ENCODE data around the gene AFF3. TPM values are rescaled to one million over a fixed set of nuclear protein-coding genes. Genes with fewer than 3 reads are reported as not detected.

Gene AFF3
- total RNA-seq, 1 experiment from 2014 or later, result not detected

DNA sequence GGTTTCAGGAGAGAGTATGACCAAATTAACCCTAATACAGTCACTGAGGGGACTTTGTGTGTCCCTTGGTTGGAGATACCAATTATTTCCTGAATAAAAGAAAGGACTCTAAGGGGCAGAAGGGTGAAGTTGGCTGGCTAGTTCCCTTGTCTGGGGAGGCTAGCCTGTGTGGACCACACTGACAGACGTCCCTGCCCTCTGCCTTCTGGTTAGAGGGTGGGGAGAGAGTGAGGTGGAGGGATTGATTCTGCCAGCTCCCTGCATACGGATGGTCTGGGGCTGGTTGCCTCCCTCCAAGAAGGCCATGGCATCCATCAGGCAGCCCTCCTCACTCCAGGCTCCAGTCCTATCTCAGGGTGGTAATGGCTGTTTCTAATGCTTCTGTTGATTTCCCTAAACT is 37.4 kb upstream of the AFF3 start:
- no peaks in the 10 kb centered on the region for H3K4me1 ChIP-seq (replicated peaks; ENCODE audit: insufficient read depth)
- H3K79me2 ChIP-seq (ENCODE audit: low read depth), result no peaks in the 10 kb centered on the region
- intact Hi-C loops (cut with micrococcal nuclease; ENCODE audit: unreplicated experiment), result no loop called here
- H3K9me3 ChIP-seq (ENCODE audit: insufficient read depth, low read depth), result peaks cover 4% of the 10 kb centered on the region; the same call in 1 of the 2 replicates
- no peak overlapping the region for H3K4me2 ChIP-seq
- TF ChIP-seq, protein P1, sequence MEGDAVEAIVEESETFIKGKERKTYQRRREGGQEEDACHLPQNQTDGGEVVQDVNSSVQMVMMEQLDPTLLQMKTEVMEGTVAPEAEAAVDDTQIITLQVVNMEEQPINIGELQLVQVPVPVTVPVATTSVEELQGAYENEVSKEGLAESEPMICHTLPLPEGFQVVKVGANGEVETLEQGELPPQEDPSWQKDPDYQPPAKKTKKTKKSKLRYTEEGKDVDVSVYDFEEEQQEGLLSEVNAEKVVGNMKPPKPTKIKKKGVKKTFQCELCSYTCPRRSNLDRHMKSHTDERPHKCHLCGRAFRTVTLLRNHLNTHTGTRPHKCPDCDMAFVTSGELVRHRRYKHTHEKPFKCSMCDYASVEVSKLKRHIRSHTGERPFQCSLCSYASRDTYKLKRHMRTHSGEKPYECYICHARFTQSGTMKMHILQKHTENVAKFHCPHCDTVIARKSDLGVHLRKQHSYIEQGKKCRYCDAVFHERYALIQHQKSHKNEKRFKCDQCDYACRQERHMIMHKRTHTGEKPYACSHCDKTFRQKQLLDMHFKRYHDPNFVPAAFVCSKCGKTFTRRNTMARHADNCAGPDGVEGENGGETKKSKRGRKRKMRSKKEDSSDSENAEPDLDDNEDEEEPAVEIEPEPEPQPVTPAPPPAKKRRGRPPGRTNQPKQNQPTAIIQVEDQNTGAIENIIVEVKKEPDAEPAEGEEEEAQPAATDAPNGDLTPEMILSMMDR (conservative IDR thresholded peaks at IDR 0.05), result no peak
- BruUV-seq (replicated peaks), result no TSS peak
- peaks cover 68% of the 10 kb centered on the region for H3K27me3 ChIP-seq (ENCODE audit: insufficient read depth, low read depth)
- no peaks in the 10 kb centered on the region for H3K36me3 ChIP-seq (ENCODE audit: low read depth)
- ChIA-PET CTCF (no interaction called here), POLR2A (ENCODE audit: unreplicated experiment) (no interaction called here)
- H3F3A ChIP-seq (ENCODE audit: insufficient read depth, low read depth), result no peaks in the 10 kb centered on the region
- no peaks in the 10 kb centered on the region for H3K9me2 ChIP-seq (ENCODE audit: insufficient read depth)
- peak in 1 of 2 experiments; percentile 30 for DNase-seq
- peaks cover 4% of the 10 kb centered on the region; the same call in 1 of the 2 replicates for H4K20me1 ChIP-seq (ENCODE audit: insufficient read depth)
- no peak overlapping the region for H3K27ac ChIP-seq
- no peak overlapping the region for H3K4me3 ChIP-seq
- H2AFZ ChIP-seq, result no peak overlapping the region

DNA sequence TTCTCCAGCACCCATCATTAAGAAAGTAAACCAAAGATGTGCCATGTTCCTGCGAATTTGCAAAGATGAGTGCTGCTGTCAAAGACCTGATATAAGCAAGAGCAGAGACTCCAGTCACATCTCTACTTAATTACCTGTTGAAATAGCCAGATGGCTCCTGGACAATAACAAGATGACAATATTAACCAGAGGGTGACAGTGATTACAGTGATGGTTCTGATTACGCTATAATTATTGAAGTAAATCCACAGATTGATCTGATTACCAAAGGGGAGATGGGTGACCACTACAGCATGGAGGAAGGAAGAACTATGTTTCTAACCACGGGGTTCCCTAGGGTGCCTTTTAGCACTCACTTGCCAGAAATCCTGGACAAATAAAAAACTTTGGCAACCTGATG is 36.5 kb upstream of the AFF3 start:
- DNase-seq, result peak in 1 of 2 experiments; percentile 6
- BruUV-seq (replicated peaks), result no TSS peak
- intact Hi-C loops (cut with micrococcal nuclease; ENCODE audit: unreplicated experiment), result no loop called here
- no peaks in the 10 kb centered on the region for H3K4me1 ChIP-seq (replicated peaks; ENCODE audit: insufficient read depth)
- no peak overlapping the region for H3K4me3 ChIP-seq
- H3K9me3 ChIP-seq (ENCODE audit: insufficient read depth, low read depth), result peaks cover 4% of the 10 kb centered on the region; the same call in 1 of the 2 replicates
- ChIA-PET POLR2A (ENCODE audit: unreplicated experiment) (no interaction called here), CTCF (interaction anchor here (0.6 to 0.7 kb wide), 2 partner anchors 11 to 400 kb away, joined by 3 to 7 read pairs; no protein-coding TSS in a partner anchor)
- no peak for TF ChIP-seq EZH2 (IDR thresholded peaks at IDR 0.05; ENCODE audit: low read depth)
- TF ChIP-seq, protein P1 (conservative IDR thresholded peaks at IDR 0.05), result no peak
- no peak overlapping the region for H3K4me2 ChIP-seq
- H2AFZ ChIP-seq, result no peak overlapping the region
- no peak overlapping the region for H3K27ac ChIP-seq
- no peaks in the 10 kb centered on the region for H3F3A ChIP-seq (ENCODE audit: insufficient read depth, low read depth)
- peaks cover 4% of the 10 kb centered on the region; the same call in 1 of the 2 replicates for H4K20me1 ChIP-seq (ENCODE audit: insufficient read depth)
- H3K9me2 ChIP-seq (ENCODE audit: insufficient read depth), result no peaks in the 10 kb centered on the region
- no peaks in the 10 kb centered on the region for H3K79me2 ChIP-seq (ENCODE audit: low read depth)
- H3K27me3 ChIP-seq (ENCODE audit: insufficient read depth, low read depth), result peaks cover 65% of the 10 kb centered on the region
- H3K36me3 ChIP-seq (ENCODE audit: low read depth), result no peaks in the 10 kb centered on the region

DNA sequence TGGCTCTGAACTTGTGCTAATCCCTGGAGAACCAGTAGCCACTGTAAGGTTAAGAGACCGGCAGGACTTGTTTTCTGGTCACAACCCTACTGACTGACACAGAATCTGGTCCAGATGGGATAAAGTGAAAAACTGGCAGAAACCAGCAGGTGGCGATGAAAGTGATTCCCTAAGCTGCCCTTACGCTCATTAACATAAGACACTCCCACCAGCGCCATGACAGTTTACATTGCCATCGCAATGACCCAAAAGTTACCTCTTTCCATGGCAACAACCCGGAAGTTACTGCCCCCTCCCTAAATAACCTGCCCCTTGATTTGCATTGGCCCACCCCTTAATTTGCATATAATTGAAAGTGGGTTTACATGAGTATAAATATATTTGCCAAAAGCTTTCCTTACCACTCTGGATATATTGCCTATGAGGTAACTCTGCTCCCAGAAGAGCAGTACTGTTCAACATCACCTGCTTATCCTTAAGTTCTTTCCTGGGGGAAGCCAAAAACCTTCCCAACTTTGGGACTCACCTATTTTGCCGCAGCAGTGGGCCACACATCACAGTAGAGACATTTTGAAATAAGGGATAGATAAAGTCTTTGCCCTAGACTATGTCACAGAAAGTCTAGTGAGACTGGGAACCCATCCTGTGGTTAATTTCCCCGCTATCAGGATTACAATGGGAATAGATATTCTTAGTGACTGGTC is 35.8 kb upstream of the AFF3 start:
- intact Hi-C loops (cut with micrococcal nuclease; ENCODE audit: unreplicated experiment), result no loop called here
- no peaks in the 10 kb centered on the region for H3K36me3 ChIP-seq (ENCODE audit: low read depth)
- no peaks in the 10 kb centered on the region for H3F3A ChIP-seq (ENCODE audit: insufficient read depth, low read depth)
- ChIA-PET POLR2A (ENCODE audit: unreplicated experiment) (interaction anchor here (0.6 kb wide), 1 partner anchor 441 kb away, joined by 8 read pairs; no protein-coding TSS in a partner anchor), CTCF (interaction anchor here (0.7 kb wide), 1 partner anchor 12 kb away, joined by 3 read pairs; no protein-coding TSS in a partner anchor)
- H3K79me2 ChIP-seq (ENCODE audit: low read depth), result no peaks in the 10 kb centered on the region
- no peaks in the 10 kb centered on the region for H3K9me2 ChIP-seq (ENCODE audit: insufficient read depth)
- peaks cover 67% of the 10 kb centered on the region for H3K27me3 ChIP-seq (ENCODE audit: insufficient read depth, low read depth)
- H2AFZ ChIP-seq, result no peak overlapping the region
- BruUV-seq (replicated peaks), result no TSS peak
- peak; percentile 7 to 49 for DNase-seq
- H4K20me1 ChIP-seq (ENCODE audit: insufficient read depth), result peaks cover 4% of the 10 kb centered on the region; the same call in 1 of the 2 replicates
- H3K27ac ChIP-seq, result no peak overlapping the region
- no peaks in the 10 kb centered on the region for H3K4me1 ChIP-seq (replicated peaks; ENCODE audit: insufficient read depth)
- peak overlapping the region; percentile 8; the same call in 1 of the 2 replicates for H3K4me2 ChIP-seq
- peaks cover 4% of the 10 kb centered on the region; the same call in 1 of the 2 replicates for H3K9me3 ChIP-seq (ENCODE audit: insufficient read depth, low read depth)
- no peak for TF ChIP-seq EZH2 (IDR thresholded peaks at IDR 0.05; ENCODE audit: low read depth)
- TF ChIP-seq, protein P1 (conservative IDR thresholded peaks at IDR 0.05), result peak; percentile 57
- no peak overlapping the region for H3K4me3 ChIP-seq

Data from PC-9 (cell line).